Measurements from ENCODE around the gene ARSG. TPM values are rescaled to one million over a fixed set of nuclear protein-coding genes. Genes with fewer than 3 reads are reported as not detected.

Gene ARSG
- total and polyA plus RNA-seq, 2 of the 13 experiments (the other 11 are each of a cell fraction or from before 2014, with no cell fraction given), result 3.7 to 15.2 TPM

GRCh38 chr17:68457539-68458259 lies 166.4 kb downstream of the ARSG start (continued):
- TF ChIP-seq ZNF335 (CRISPR knock-in tag; IDR thresholded peaks at IDR 0.05) (peak; percentile 79; the same call in 1 of the 2 replicates), DNMT1 (CRISPR knock-in tag; IDR thresholded peaks at IDR 0.05) (no peak), JARID2 (CRISPR knock-in tag; IDR thresholded peaks at IDR 0.05; ENCODE audit: insufficient replicate concordance) (peak; percentile 93), AKNA (CRISPR knock-in tag; IDR thresholded peaks at IDR 0.05; ENCODE audit: borderline replicate concordance) (no peak), ZNF33B (CRISPR knock-in tag; IDR thresholded peaks at IDR 0.05) (0 out of 2 replicates have a peak, but pooled peaks have one; percentile 67), ZNF326 (CRISPR knock-in tag; IDR thresholded peaks at IDR 0.05; ENCODE audit: borderline replicate concordance) (no peak), ZNF10 (CRISPR knock-in tag; IDR thresholded peaks at IDR 0.05; ENCODE audit: borderline replicate concordance, low read depth) (no peak), ZNF484 (CRISPR knock-in tag; IDR thresholded peaks at IDR 0.05; ENCODE audit: borderline replicate concordance, low read depth) (no peak), NCOA1 (CRISPR knock-in tag; IDR thresholded peaks at IDR 0.05) (0 out of 2 replicates have a peak, but pooled peaks have one; percentile 36), ZMYM4 (CRISPR knock-in tag; IDR thresholded peaks at IDR 0.05) (peak; percentile 95), ZFP62 (CRISPR knock-in tag; IDR thresholded peaks at IDR 0.05) (no peak), RCOR2 (CRISPR knock-in tag; IDR thresholded peaks at IDR 0.05) (no peak), PRMT3 (CRISPR knock-in tag; IDR thresholded peaks at IDR 0.05; ENCODE audit: borderline replicate concordance, low read depth) (no peak), BORCS8-MEF2B (CRISPR knock-in tag; IDR thresholded peaks at IDR 0.05) (peak; percentile 59; the same call in 1 of the 2 replicates), U2AF1 (optimal IDR thresholded peaks at IDR 0.05; ENCODE audit: low read depth, low read length) (no peak), ZNF142 (CRISPR knock-in tag; IDR thresholded peaks at IDR 0.05) (no peak), NFYB (CRISPR knock-in tag; IDR thresholded peaks at IDR 0.05) (peak; percentile 96), ETV5 (CRISPR knock-in tag; IDR thresholded peaks at IDR 0.05; ENCODE audit: borderline replicate concordance) (peak; percentile 74; the same call in 1 of the 2 replicates), WIZ (CRISPR knock-in tag; IDR thresholded peaks at IDR 0.05) (no peak), ZFP36 (IDR thresholded peaks at IDR 0.05; ENCODE audit: borderline replicate concordance, low read depth, low read length, partially characterized antibody) (no peak)
